Measurements from ENCODE around the gene SAMSN1.

DNA sequence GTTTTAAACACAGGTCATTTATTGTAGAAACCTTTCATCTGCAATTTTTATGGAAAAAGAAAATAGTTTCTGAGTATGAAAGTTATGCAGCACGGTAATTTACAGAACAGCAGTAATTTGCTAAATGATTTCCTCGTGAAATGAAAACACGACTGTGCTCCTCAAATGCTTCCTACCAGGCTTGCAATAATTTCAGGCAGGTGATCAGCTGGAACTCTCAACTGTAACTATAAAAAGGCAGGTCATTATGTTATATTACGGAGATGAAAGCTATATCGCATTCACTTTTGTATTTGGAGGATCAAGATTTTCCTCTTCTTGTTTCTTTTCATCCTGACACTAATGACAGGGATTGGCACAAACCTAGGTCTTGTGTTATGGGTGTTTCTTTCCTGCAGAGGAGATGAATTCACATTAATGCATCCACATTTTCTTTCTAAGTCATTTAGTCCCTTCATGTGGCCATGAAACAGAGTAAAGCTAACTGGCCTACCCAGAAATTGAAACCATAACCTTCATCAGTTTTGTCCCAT, 57.4 kb downstream of the SAMSN1 start:
- TF ChIP-seq CTCF (IDR thresholded peaks at IDR 0.05) (no peak), POLR2A (IDR thresholded peaks at IDR 0.05) (no peak), EP300 (IDR thresholded peaks at IDR 0.05; ENCODE audit: low read depth) (no peak), POLR2AphosphoS5 (IDR thresholded peaks at IDR 0.05) (no peak)
